CMK (cell line): ENCODE results near the gene SPATA24.
"Not testable (repeated sequence)": the region's sequence is repeated elsewhere in the genome, so short reads cannot be mapped to it uniquely, and the experiment has no call there.

ENCODE experiments used
- DNase-seq: peaks from one replicate; pipeline ENCODE4 v3.0.0-alpha.2; 2010; ENCODE audit warnings: low read depth

The SPATA24 gene

GRCh38 chr5:139416651-139417050 is 12.8 kb upstream of the SPATA24 start:
- no peak for DNase-seq

DNA sequence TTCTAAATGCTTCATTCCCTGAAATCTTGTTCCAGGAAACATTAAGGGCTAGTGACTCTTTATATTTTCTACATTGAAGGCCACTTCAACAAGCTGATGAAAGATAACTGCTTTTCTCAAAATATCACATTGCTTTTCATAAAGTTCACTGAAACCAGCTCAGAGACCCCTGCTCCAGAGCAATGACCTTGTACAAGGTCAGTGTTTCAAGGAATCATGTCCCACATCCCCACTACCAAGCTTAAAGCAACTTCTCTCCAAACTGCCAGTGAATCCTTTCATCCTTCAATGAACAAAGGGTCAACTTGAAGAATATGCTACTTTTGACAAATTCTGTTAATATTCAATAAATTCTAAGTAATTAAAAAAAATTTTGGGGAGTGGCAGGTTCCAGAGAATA is 12.0 kb upstream of the SPATA24 start:
- no peak for DNase-seq

DNA sequence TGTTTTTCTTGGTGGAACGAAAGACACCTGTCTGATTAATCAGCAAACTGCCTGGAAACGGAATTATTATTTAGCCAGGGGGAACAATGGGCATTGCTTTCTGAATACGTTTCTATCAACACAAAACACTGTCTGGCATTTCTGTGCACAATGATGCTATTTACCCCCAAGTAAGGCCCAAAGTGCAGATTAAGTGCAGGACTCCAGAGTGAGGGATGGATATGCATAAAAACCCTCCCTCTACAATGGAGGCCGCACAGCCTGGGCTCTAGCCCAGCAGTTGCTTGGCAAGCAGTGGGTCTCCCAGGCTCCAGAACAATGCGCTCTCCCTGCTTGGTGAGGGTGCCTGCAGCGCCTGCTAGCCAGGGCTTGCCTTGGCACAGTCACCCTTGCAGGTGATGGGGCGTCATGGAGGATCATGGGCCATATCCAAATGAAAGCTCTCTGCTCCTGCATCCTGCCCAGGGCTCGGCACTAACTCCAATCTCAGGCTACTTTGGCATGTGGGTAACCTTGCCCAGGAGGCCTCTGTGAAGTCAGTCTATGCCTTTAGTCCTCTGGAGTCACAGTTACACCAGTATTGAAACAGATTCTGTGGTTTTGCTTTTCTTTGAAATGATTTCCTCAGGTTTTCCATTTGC is 11.5 kb upstream of the SPATA24 start:
- DNase-seq, result no peak

DNA sequence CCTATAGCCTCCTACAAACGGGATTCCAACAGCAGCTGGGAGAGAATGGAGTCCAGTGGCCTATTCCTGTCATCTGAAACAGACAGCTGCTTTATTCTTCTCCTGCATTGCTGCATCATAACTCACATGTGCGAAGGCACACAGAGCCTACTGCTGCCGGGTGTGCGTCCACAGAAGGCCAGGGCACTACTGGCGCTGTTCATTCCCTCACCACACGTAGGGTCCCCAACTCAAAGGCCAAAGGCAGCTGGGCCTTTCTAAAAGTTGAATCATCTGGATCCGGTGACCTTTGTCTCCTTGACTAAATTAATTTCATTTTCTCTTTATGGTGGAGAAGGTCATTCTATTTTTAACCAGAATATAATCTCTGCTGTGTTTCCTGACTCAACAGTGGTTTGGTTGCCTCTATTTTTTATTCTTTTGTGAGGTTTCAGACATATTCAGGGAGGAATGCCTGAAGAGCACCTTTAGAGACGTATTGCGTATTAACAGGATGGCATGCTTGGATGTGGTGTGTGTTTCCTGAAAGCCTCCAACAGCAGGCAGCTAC is 10.8 kb upstream of the SPATA24 start:
- DNase-seq, result no peak

DNA sequence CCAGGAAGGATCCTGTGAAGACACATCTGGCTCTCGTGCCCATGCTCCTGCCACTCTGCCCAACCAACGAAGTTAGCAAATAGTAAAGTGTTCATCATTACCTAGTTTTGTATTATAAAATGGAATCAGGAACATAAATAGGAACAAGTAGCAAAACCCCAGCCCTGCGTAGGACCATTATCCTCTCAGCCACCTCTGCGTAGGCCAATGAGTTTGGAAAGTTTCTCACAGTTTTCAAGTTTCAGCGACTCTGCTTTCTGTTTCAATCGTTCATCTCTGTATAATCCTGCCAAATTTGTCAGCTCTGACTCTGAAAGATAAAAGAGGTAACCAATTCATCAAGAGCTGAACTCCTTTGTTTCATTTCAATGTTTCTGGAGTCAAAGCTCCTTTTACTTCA is 10.1 kb upstream of the SPATA24 start:
- DNase-seq, result no peak

- no peak for DNase-seq
Measured at GRCh38 chr5:139413153-139413552, 9.3 kb upstream of the SPATA24 start.

- DNase-seq, result no peak
Measured at GRCh38 chr5:139410993-139411828, 7.3 kb upstream of the SPATA24 start.

- DNase-seq, result no peak
Measured at GRCh38 chr5:139410121-139410992, 6.5 kb upstream of the SPATA24 start.

DNA sequence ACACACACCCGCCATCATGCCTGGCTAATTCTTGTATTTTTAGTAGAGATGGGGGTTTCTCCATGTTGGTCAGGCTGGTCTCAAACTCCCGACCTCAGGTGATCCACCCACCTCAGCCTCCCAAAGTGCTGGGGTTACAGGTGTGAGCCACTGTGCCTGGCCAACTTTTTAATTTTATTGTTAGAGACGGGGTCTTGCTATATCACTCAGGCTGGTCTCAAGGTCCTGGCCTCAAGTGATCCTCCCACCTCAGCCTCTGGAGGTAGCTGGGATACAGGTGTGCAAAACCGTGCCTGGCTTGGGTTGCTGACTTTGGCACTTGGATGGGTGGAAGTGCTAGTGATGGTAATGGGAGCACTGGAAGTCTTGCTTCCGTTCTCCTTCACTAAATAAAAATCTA is 5.2 kb upstream of the SPATA24 start:
- DNase-seq, result not testable (repeated sequence)

GRCh38 chr5:139408191-139408590 is 4.3 kb upstream of the SPATA24 start:
- no peak for DNase-seq

GRCh38 chr5:139407517-139407916 is 3.6 kb upstream of the SPATA24 start:
- DNase-seq, result no peak

- DNase-seq, result no peak
Measured at GRCh38 chr5:139406963-139407362, 3.1 kb upstream of the SPATA24 start.

DNA sequence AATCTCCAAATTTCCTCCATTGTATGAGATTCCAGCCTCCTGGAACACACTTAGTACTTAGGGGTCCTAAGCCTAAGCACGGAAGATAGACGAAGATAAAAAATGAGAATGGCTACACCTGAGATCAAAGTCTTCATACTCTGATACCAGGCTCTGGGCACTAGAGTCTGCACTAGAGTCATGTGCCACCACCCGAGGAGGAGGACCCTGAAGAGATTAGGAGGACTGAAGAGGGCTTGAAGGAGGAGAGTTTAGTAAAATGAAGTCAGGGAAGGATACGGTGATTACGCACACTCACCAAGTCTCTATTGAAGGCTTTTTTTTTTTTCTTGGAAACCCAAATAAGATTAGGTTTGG is 573 bp upstream of the SPATA24 start:
- no peak for DNase-seq

GRCh38 chr5:139403418-139403786 is 487 bp downstream of the SPATA24 start:
- DNase-seq, result no peak

- no peak for DNase-seq
Measured at GRCh38 chr5:139402561-139403158, 1.2 kb downstream of the SPATA24 start.

- no peak for DNase-seq
Measured at GRCh38 chr5:139401546-139401945, 2.3 kb downstream of the SPATA24 start.

DNA sequence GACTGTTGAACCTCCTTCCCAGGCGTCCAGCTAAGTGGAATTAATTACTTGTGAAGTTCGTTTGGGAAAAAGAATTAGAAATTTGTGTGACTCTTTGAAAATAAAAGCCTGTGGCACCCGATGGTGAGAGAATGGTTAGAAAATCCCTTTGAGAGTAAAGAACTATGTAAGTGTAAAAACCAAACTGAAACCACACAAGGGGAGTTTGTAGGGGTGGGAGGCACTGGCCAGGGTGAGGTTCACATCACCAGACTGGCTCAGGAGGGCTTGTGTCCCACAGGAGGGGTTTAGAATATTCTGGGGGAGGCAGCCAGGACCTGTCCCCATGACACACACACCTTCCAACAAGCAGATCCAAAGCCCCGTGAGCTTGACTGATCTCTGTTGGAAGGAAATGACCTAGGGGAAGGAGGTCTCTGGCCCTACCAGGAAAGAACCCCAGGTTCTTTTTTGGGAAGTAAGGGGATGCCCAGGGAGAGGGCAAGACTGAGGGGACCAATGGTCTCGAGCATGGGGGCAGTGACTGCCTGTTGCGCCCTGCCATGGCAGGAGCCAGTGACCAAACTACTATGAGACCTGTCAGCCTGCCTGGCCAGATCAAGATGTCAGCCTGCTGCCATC is 4.3 kb downstream of the SPATA24 start:
- no peak for DNase-seq

- DNase-seq, result no peak
Measured at GRCh38 chr5:139397921-139398320, 6.0 kb downstream of the SPATA24 start.

- no peak for DNase-seq
Measured at GRCh38 chr5:139396691-139397090, 7.2 kb downstream of the SPATA24 start.

DNA sequence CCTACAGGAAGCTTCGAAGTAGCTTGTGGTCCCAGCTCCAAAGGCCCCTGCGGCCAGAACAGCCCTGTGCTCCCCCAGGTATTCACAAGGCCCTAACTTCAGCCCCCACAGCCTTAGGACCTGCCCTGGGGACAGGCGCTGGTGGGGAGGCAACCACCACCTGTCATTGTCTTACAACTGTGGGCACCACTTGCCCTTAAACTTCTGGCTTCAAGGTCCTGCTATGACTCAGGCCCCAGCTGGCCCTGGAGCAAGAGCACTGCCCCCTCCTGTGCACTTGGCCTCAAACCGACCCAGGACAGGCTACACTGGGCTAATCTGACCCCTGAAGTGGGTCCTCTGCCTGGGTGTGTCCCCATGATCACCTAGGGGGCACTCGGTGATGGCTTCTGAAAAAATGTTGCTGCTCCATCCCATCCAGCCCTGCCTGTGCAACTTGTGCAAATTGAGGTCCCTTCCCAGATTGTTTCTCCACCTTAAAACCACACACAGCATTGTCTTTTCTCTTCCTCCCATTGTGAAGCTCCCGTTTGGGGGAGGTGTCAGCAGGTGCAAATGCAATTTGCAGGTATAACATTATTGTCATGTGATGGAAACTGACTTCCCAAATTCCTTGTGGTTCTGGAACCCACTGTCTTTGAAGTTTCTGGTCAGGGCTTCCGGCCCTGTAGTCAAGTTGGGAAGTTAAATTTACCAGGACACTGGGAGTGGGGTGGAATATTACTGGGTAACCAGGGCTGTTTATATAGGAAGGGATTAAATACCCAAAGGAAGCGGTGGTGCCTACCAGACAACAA is 7.8 kb downstream of the SPATA24 start:
- DNase-seq, result no peak
